Stimulated activated CD4-positive, alpha-beta T cell treated with anti-CD3 and anti-CD28 coated beads, TNF-alpha, amount 100 ng/mL, for 24 hours (primary cell): ENCODE results near the gene IL17B.
"Not testable (repeated sequence)": the region's sequence is repeated elsewhere in the genome, so short reads cannot be mapped to it uniquely, and the experiment has no call there.

ENCODE experiments used
- DNase-seq, 3 experiments: peaks; one replicate each; pipeline ENCODE4 v3.0.0-alpha.2; 2020; ENCODE audit warnings: low read depth in 3 of 3

IL17B gene

GRCh38 chr5:149400304-149400703, 21.2 kb upstream of the IL17B start:
- DNase-seq, result no peak

GRCh38 chr5:149399775-149400174, 20.7 kb upstream of the IL17B start:
- DNase-seq, result no peak

GRCh38 chr5:149398747-149399266, 19.7 kb upstream of the IL17B start:
- not testable (repeated sequence) for DNase-seq

- no peak for DNase-seq
Observed at GRCh38 chr5:149397530-149397929, 18.4 kb upstream of the IL17B start.

GRCh38 chr5:149394996-149395395, 15.9 kb upstream of the IL17B start:
- not testable (repeated sequence) for DNase-seq

GRCh38 chr5:149392718-149393117, 13.6 kb upstream of the IL17B start:
- DNase-seq, result no peak

- DNase-seq, result no peak
Observed at GRCh38 chr5:149391524-149391923, 12.4 kb upstream of the IL17B start.

GRCh38 chr5:149391076-149391475, 12.0 kb upstream of the IL17B start:
- not testable (repeated sequence) for DNase-seq

- no peak for DNase-seq
Observed at GRCh38 chr5:149389552-149390495, 10.7 kb upstream of the IL17B start.

GRCh38 chr5:149388498-149389190, 9.6 kb upstream of the IL17B start:
- no peak for DNase-seq

- no peak for DNase-seq
Observed at GRCh38 chr5:149387982-149388381, 8.9 kb upstream of the IL17B start.

GRCh38 chr5:149387081-149387631, 8.1 kb upstream of the IL17B start:
- no peak for DNase-seq

GRCh38 chr5:149386166-149386565, 7.1 kb upstream of the IL17B start:
- DNase-seq, result no peak

- no peak for DNase-seq
Observed at GRCh38 chr5:149383399-149383798, 4.3 kb upstream of the IL17B start.

- DNase-seq, result no peak
Observed at GRCh38 chr5:149382517-149383220, 3.6 kb upstream of the IL17B start.

GRCh38 chr5:149381986-149382338, 2.9 kb upstream of the IL17B start:
- peak; percentile 56 to 70 (median 58) for DNase-seq

- no peak for DNase-seq
Observed at GRCh38 chr5:149381261-149381985, 2.3 kb upstream of the IL17B start.

- no peak for DNase-seq
Observed at GRCh38 chr5:149380466-149381121, 1.5 kb upstream of the IL17B start.

- no peak for DNase-seq
Observed at GRCh38 chr5:149379818-149380374, 804 bp upstream of the IL17B start.

GRCh38 chr5:149378241-149378820, 761 bp downstream of the IL17B start:
- no peak for DNase-seq
